Psoas muscle (tissue), 8 donors: ENCODE measurements around the gene OPTC. TPM values are rescaled to one million over a fixed set of nuclear protein-coding genes. Genes with fewer than 3 reads are reported as not detected.

Experiments used
- ATAC-seq, 4 donors: fragments of 200-7000 bp; cut with Tn5 transposase; one replicate each; pipeline ENCODE4 v1.9.1; 2020; ENCODE audit warnings: moderate library complexity in 3 of 4, mild to moderate bottlenecking in 2 of 4
- DNase-seq, 2 donors: peaks; one replicate each; pipeline ENCODE4 v3.0.0-alpha.2; 2020
- H3K27ac ChIP-seq: fragments of 200-600 bp; one replicate; pipeline ENCODE4 v1.8.0; 2022
- H3K27me3 ChIP-seq, 3 donors: fragments of 200-600 bp in 1 of 3; one replicate each; pipeline versions ENCODE4 v1.6.1 to v1.8.0; 2013 to 2022; ENCODE audit warnings: low read length in 2 of 3, mild to moderate bottlenecking in 2 of 3, moderate library complexity in 1 of 3; ENCODE audit not compliant: insufficient read depth in 3 of 3
- H3K36me3 ChIP-seq, 2 donors: fragments of 200-600 bp in 1 of 2; one replicate each; pipeline versions ENCODE4 v1.6.1 to v1.8.0; 2013 to 2022; ENCODE audit warnings: low read depth in 1 of 2, mild to moderate bottlenecking in 1 of 2, moderate library complexity in 1 of 2; ENCODE audit not compliant: insufficient read depth in 1 of 2
- H3K4me1 ChIP-seq: fragments of 200-600 bp; one replicate; pipeline ENCODE4 v1.8.0; 2022
- H3K4me3 ChIP-seq: fragments of 200-600 bp; one replicate; pipeline ENCODE4 v1.8.0; 2022; ENCODE audit warnings: mild to moderate bottlenecking
- H3K9me3 ChIP-seq: fragments of 200-600 bp; one replicate; pipeline ENCODE4 v1.8.0; 2022
- WGBS, 3 donors: extraction: QIAGEN DNeasy Blood & Tissue Kit; methylation state at CpG; one replicate each; pipeline versions ENCODE4 v1.1.6 to v1.1.7; 2013; 5-methylcytosine and 5-hydroxymethylcytosine counted together
- intact Hi-C, 2 donors: fragments of 100-400 bp; cut with DNase I; formaldehyde crosslinking; loops; one replicate each; pipeline versions ENCODE4 v1.11.0 to v1.14.2; 2022
- polyA plus RNA-seq, 3 donors: library from polyadenylated mRNA; stranded (reverse); fragments of 200-250 nt; gene quantifications; one replicate each; pipeline ENCODE4 v1.2.3, GENCODE V29; 2013
- total RNA-seq, 4 donors: library from RNA; stranded (reverse); fragmentation: NEBNext Ultra II Directional in 2 of 4; extraction: Animal tissue kit (Norgen Biotek cat#: 25700) in 2 of 4; gene quantifications; one replicate each; pipeline versions ENCODE4 v1.2.1 to v1.2.4, GENCODE V29; 2021 to 2023
- TF ChIP-seq, protein P1 (sequence below): fragments of 200-600 bp; IDR thresholded peaks from one replicate; pipeline ENCODE4 v1.8.0; 2022; ENCODE audit warnings: antibody characterized with exemption
- donor health status: healthy with polysubstance abuse.
- donor health status: DM: no; HTN: no; CAD: no; lungs with moderate emphysema.
- donor health status: Bipolar disorder and iron deficiency.
- donor health status: healthy.
- donor health status: DM: yes; HTN: yes; CAD: no.
- donor health status: DM: no; HTN: no; CAD: no.
- donor health status: DM: no; HTN: no; CAD: no.
- donor health status: DM: yes; HTN: yes; CAD: no.

Gene OPTC
- total and polyA plus RNA-seq, 7 donors, result not detected

GRCh38 chr1:203512848-203513584 lies 19.1 kb downstream of the OPTC start:
- intact Hi-C loops, result no loop called here
- Histone ChIP-seq H3K4me1 (peaks cover 7% of the 10 kb centered on the region), H3K4me3 (no peak overlapping the region), H3K27ac (peak overlapping the region; percentile 41), H3K36me3 (no peaks in the 10 kb centered on the region), H3K9me3 (no peaks in the 10 kb centered on the region), H3K27me3 (no peaks in the 10 kb centered on the region)
- ATAC-seq (peak; percentile 62 to 78 (median 67)), DNase-seq (peak in 1 of 2 donors; percentile 56)
- TF ChIP-seq, protein P1, sequence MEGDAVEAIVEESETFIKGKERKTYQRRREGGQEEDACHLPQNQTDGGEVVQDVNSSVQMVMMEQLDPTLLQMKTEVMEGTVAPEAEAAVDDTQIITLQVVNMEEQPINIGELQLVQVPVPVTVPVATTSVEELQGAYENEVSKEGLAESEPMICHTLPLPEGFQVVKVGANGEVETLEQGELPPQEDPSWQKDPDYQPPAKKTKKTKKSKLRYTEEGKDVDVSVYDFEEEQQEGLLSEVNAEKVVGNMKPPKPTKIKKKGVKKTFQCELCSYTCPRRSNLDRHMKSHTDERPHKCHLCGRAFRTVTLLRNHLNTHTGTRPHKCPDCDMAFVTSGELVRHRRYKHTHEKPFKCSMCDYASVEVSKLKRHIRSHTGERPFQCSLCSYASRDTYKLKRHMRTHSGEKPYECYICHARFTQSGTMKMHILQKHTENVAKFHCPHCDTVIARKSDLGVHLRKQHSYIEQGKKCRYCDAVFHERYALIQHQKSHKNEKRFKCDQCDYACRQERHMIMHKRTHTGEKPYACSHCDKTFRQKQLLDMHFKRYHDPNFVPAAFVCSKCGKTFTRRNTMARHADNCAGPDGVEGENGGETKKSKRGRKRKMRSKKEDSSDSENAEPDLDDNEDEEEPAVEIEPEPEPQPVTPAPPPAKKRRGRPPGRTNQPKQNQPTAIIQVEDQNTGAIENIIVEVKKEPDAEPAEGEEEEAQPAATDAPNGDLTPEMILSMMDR, result no peak
- WGBS, 3 donors, result 64 to 67% (median 65%) methylated on average over 10 of the region's 10 CpGs

DNA sequence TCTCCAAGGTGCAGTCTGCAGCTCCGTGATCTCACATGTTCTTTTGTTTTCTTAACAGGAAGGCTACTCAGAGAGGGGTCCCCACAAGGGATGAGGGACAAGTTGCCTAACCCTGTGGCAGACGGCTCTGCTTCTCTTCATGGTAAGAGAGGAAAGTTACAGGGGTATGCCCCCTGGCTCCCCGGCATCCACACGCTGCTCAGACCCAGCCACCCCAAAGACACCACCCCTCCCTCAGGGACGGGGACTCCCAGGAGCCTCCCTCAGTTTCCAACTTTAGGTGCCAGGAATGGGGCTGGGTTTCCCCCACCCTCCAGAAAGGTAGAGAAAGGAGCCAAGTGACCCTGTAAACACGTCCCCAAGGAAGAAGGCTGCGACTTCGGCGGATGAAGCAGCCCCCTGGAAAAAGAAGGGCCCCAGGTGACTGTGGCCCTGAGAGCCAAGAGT lies 19.7 kb downstream of the OPTC start:
- H3K27ac ChIP-seq, result no peak overlapping the region
- WGBS, 3 donors, result 58 to 78% (median 78%) methylated on average over 9 of the region's 9 CpGs
- H3K4me3 ChIP-seq, result no peak overlapping the region
- intact Hi-C loops, result no loop called here
- no peaks in the 10 kb centered on the region for H3K9me3 ChIP-seq
- peaks cover 7% of the 10 kb centered on the region for H3K4me1 ChIP-seq
- no peaks in the 10 kb centered on the region for H3K36me3 ChIP-seq
- DNase-seq (no peak), ATAC-seq (no peak)
- TF ChIP-seq, protein P1, result no peak
- no peaks in the 10 kb centered on the region for H3K27me3 ChIP-seq

DNA sequence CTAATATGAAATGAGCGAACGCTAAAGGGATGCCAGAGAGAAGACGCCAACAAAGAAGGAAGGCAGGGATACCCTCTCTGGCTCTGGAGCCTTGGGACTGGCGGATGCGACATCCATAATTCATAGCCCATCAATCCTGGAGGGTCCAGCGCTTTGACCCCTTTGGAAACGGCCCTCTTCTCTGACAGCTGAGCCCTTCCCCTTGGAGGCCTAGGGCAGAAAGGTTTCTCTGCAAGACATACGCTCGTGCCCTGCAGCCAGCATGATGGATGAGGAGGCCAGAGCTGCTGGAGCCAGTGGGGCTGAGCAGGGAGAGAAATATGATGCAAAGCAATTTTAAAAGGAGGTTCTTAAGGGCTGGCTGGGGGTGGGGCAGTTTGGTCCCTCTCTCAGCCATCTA lies 22.2 kb downstream of the OPTC start:
- DNase-seq (no peak), ATAC-seq (no peak)
- Histone ChIP-seq H3K36me3 (no peaks in the 10 kb centered on the region), H3K4me3 (no peak overlapping the region), H3K27me3 (no peaks in the 10 kb centered on the region), H3K9me3 (no peaks in the 10 kb centered on the region), H3K27ac (no peak overlapping the region), H3K4me1 (peaks cover 7% of the 10 kb centered on the region)
- intact Hi-C loops, result no loop called here
- TF ChIP-seq, protein P1, result no peak
- WGBS, 3 donors, result 92 to 94% (median 92%) methylated on average over 9 of the region's 9 CpGs

- intact Hi-C loops, result no loop called here
- no peaks in the 10 kb centered on the region for H3K36me3 ChIP-seq
- WGBS, 3 donors, result 70 to 73% (median 73%) methylated on average over 5 of the region's 5 CpGs
- ATAC-seq (no peak), DNase-seq (no peak)
- no peaks in the 10 kb centered on the region for H3K27me3 ChIP-seq
- no peak overlapping the region for H3K27ac ChIP-seq
- no peaks in the 10 kb centered on the region for H3K9me3 ChIP-seq
- peaks cover 7% of the 10 kb centered on the region for H3K4me1 ChIP-seq
- H3K4me3 ChIP-seq, result no peak overlapping the region
- TF ChIP-seq, protein P1, result no peak
These were observed 23.0 kb downstream of the OPTC start for GRCh38 chr1:203516906-203517305.
